Measurements from ENCODE around the gene SMARCA4.
"Not testable (repeated sequence)": the region's sequence is repeated elsewhere in the genome, so short reads cannot be mapped to it uniquely, and the experiment has no call there.

The SMARCA4 gene

GRCh38 chr19:10935371-10936059 lies 25.3 kb upstream of the SMARCA4 start:
- H3K4me3 ChIP-seq (ENCODE audit: low read length): no peak overlapping the region
- no peak for TF ChIP-seq CTCF (conservative IDR thresholded peaks at IDR 0.05; ENCODE audit: low read length)
- no peak for DNase-seq (ENCODE audit: low read depth)

GRCh38 chr19:10936661-10937084 lies 24.2 kb upstream of the SMARCA4 start:
- peak; percentile 80 for DNase-seq (ENCODE audit: low read depth)
- TF ChIP-seq CTCF (conservative IDR thresholded peaks at IDR 0.05; ENCODE audit: low read length): peak; percentile 76
- H3K4me3 ChIP-seq (ENCODE audit: low read length): no peak overlapping the region

GRCh38 chr19:10941649-10942048 lies 19.2 kb upstream of the SMARCA4 start:
- H3K4me3 ChIP-seq (ENCODE audit: low read length); DNase-seq (ENCODE audit: low read depth): not testable (repeated sequence)

GRCh38 chr19:10943412-10943811 lies 17.4 kb upstream of the SMARCA4 start:
- H3K4me3 ChIP-seq (ENCODE audit: low read length); DNase-seq (ENCODE audit: low read depth): not testable (repeated sequence)

- no peak for TF ChIP-seq CTCF (conservative IDR thresholded peaks at IDR 0.05; ENCODE audit: low read length)
- no peak for DNase-seq (ENCODE audit: low read depth)
- H3K4me3 ChIP-seq (ENCODE audit: low read length): no peak overlapping the region
These were observed 15.6 kb upstream of the SMARCA4 start for GRCh38 chr19:10945264-10945663.

- no peak overlapping the region for H3K4me3 ChIP-seq (ENCODE audit: low read length)
- DNase-seq (ENCODE audit: low read depth): peak; percentile 79
- TF ChIP-seq CTCF (conservative IDR thresholded peaks at IDR 0.05; ENCODE audit: low read length): no peak
These were observed 13.7 kb upstream of the SMARCA4 start for GRCh38 chr19:10946958-10947657.

GRCh38 chr19:10952809-10953208 lies 8.0 kb upstream of the SMARCA4 start:
- no peak for DNase-seq (ENCODE audit: low read depth)
- no peak overlapping the region for H3K4me3 ChIP-seq (ENCODE audit: low read length)
- no peak for TF ChIP-seq CTCF (conservative IDR thresholded peaks at IDR 0.05; ENCODE audit: low read length)

GRCh38 chr19:10959277-10959968 lies 1.4 kb upstream of the SMARCA4 start:
- not testable (repeated sequence) for DNase-seq (ENCODE audit: low read depth); H3K4me3 ChIP-seq (ENCODE audit: low read length)

Data from AG10803 (cell line).